CD4-positive, alpha-beta memory T cell (primary cell): ENCODE data around the gene SPATA31A3. TPM values are rescaled to one million over a fixed set of nuclear protein-coding genes. Genes with fewer than 3 reads are reported as not detected.

Source experiments
- polyA plus RNA-seq, 2 donors: library from polyadenylated mRNA; unstranded; fragments of 300-500 nt; fragmentation: Illumina TruSeq; gene quantifications; one replicate each; pipeline ENCODE4 v1.2.3, GENCODE V29; 2021
- total RNA-seq, 2 experiments: library from RNA; stranded (reverse); gene quantifications; one replicate each; pipeline ENCODE4 v1.2.3, GENCODE V29; 2021

SPATA31A3 gene
- total and polyA plus RNA-seq, 4 experiments from 2014 or later, result not detected

Other genes starting within 250 kb of the SPATA31A3 start
- 10 to 100 TPM; 10.2 to 11.1 TPM for gene ZNF658, start 91.8 kb downstream of the SPATA31A3 start, total RNA-seq
- 1 to 10 TPM; 1.3 to 3.0 TPM for gene ZNF658, start 91.8 kb downstream of the SPATA31A3 start, polyA plus RNA-seq